NCI-H345 (cell line): ENCODE data around the gene SPZ1.
"Not testable (repeated sequence)": the region's sequence is repeated elsewhere in the genome, so short reads cannot be mapped to it uniquely, and the experiment has no call there.

Experiments
- DNase-seq: peaks from one replicate; lab custom pipeline; 2025; lab: John Stamatoyannopoulos, UW

SPZ1 gene, protein sequence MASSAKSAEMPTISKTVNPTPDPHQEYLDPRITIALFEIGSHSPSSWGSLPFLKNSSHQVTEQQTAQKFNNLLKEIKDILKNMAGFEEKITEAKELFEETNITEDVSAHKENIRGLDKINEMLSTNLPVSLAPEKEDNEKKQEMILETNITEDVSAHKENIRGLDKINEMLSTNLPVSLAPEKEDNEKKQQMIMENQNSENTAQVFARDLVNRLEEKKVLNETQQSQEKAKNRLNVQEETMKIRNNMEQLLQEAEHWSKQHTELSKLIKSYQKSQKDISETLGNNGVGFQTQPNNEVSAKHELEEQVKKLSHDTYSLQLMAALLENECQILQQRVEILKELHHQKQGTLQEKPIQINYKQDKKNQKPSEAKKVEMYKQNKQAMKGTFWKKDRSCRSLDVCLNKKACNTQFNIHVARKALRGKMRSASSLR

GRCh38 chr5:80319702-80320101, at the start of gene SPZ1:
Gene SPZ1 (plus strand): TSS chr5:80320002. CDS start chr5:80320216, 214 bp downstream.
- DNase-seq: no peak

DNA sequence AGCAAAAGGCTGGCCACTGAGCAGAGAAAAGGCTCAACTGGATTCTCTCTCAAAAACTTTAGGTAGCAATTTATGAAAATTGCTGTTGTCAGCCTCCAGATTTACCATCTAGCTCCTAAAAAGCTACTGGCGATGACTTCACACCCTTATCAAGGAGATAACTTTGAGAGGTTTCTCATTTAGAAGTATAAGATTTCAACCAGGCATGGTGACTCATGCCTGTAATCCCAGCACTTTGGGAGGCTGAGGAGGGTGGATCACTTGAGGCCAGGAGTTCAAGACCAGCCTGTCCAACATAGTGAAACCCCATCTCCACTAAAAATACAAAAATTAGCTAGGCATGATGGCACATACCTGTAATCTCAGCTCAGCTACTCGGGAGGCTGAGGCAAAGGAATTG, 49.3 kb upstream of the SPZ1 start:
- not testable (repeated sequence) for DNase-seq

- DNase-seq: peak; percentile 20
Observed at GRCh38 chr5:80275347-80275746, 44.5 kb upstream of the SPZ1 start.

GRCh38 chr5:80276186-80276585, 43.6 kb upstream of the SPZ1 start:
- no peak for DNase-seq

GRCh38 chr5:80277191-80277590, 42.6 kb upstream of the SPZ1 start:
- DNase-seq: no peak

DNA sequence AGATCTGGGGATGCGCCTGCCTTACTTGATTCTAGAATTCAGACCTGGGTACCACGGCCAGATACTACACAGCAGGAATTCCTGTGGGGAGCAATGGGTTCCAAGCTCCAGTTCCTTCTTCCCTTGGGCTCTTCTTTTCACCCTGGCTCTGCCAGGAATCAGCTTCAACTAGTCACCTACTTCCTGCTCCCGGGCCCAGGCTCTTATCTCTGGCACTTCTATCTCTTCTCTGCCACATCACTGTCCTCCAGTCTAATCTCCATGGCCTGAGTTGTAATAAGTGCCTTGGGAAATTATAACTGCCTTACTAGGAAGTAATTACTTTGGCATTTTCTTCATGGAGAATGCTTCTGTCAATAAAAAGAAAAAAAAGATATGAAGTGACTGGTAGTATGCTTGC, 37.7 kb upstream of the SPZ1 start:
- no peak for DNase-seq

GRCh38 chr5:80283360-80283759, 36.4 kb upstream of the SPZ1 start:
- DNase-seq: no peak

- DNase-seq: no peak
Observed at GRCh38 chr5:80284720-80285119, 35.1 kb upstream of the SPZ1 start.

GRCh38 chr5:80288177-80288576, 31.6 kb upstream of the SPZ1 start:
- no peak for DNase-seq

DNA sequence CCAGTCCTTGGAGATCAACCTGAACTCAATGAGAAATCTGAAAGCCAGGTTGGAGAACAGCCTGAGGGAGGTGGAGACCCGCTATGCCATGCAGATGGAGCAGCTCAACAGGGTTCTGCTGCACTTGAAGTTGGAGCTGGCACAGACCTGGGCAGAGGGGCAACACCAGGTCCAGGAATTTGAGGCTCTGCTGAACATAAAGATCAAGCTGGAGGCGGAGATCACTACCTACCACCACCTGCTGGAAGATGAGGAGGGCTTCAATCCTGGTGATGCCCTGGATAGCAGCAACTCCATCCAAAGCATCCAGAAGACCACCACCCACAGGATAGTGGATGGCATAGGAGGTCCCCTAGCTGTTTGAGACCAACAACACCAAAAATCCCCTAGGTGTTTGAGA, 30.5 kb upstream of the SPZ1 start:
- DNase-seq: no peak

DNA sequence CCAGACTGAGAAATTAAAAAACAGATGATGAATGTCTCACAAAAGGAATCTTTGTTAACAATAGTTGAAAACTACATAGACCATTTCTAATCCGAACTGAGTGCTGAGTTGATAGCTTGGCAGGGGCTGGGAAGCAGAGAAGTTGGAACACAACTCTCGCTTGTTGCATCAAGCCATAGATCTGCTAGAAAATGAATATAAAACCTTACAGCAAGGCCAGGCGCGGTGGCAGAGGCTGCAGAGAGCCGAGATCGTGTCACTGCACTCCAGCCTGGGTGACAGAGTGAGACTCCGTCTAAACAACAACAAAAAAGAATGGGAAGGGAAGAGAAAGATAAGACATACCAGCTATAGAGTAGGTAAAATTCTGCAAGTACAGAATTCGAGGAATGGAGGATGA, 28.0 kb upstream of the SPZ1 start:
- DNase-seq: no peak

- no peak for DNase-seq
Observed at GRCh38 chr5:80296121-80296520, 23.7 kb upstream of the SPZ1 start.

GRCh38 chr5:80299601-80300000, 20.2 kb upstream of the SPZ1 start:
- no peak for DNase-seq

DNA sequence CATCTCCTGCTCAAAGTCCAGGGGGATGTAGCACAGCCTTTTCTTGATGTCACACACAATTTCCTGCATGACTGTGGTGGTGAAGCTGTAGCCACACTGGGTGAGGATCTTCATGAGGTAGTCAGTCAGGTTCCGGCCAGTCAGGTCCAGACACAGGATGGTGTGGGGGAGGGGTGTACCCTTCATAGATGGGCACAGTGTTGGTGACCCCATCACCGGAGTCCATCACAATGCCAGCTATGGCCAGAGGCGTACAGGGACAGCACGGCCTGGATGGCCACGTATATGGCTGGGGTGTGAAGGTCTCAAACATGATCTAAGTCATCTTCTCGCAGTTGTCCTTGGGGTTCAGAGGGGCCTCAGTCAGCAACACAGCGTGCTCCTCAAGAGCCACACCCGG, 19.7 kb upstream of the SPZ1 start:
- no peak for DNase-seq

DNA sequence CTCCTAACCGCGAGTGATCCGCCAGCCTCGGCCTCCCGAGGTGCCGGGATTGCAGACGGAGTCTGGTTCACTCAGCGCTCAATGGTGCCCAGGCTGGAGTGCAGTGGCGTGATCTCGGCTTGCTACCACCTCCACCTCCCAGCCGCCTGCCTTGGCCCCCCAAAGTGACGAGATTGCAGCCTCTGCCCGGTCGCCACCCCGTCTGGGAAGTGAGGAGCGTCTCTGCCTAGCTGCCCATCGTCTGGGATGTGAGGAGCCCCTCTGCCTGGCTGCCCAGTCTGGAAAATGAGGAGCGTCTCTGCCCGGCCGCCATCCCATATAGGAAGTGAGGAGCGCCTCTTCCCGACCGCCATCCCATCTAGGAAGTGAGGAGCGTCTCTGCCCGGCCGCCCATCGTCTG, 19.0 kb upstream of the SPZ1 start:
- not testable (repeated sequence) for DNase-seq

- DNase-seq: not testable (repeated sequence)
Observed at GRCh38 chr5:80301342-80301741, 18.5 kb upstream of the SPZ1 start.

GRCh38 chr5:80302636-80303035, 17.2 kb upstream of the SPZ1 start:
- no peak for DNase-seq

DNA sequence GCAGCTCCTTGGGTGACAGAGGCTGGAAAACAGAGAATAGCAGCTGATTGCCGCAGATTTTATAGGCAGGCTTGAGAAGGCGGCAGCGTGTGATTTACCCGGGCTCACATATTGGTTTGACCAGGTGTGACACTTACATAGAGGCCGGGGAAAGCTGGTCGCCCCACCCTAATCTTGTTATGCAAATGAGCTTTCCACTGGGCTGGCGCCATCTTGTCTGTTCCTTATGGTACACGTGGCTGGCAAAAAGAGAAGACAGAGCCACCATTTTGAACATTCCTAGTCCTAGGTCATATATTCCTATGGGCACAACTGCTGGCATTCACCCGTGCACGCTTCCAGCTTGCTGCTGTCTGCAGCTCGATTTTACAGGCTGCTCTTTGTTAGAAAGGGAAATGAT, 11.3 kb upstream of the SPZ1 start:
- no peak for DNase-seq

GRCh38 chr5:80309871-80310665, 9.7 kb upstream of the SPZ1 start:
- no peak for DNase-seq

- no peak for DNase-seq
Observed at GRCh38 chr5:80315244-80315643, 4.6 kb upstream of the SPZ1 start.

- DNase-seq: no peak
Observed at GRCh38 chr5:80318212-80318611, 1.6 kb upstream of the SPZ1 start.

DNA sequence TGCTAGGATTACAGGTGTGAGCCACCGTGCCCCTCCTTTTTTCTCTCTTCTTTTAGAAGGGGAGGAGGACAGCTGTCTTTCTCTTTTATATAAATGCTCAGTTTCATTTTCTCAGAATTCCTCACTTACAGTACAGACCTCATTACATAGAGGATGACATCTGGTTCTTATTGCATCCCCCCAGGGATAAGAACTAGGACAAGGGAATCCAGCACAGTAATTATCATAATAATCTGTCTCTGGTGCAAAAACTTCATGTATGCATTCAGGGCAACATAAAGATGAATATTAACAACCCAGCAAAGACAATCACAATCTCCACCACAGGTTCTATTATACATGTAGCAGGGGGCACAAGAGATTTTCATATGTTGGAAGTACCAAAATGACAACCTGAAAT, 5.1 kb downstream of the SPZ1 start:
- DNase-seq: no peak

GRCh38 chr5:80326468-80326867, 6.7 kb downstream of the SPZ1 start:
- DNase-seq: no peak
